ENCODE measurements around the gene UBALD2.

- TF ChIP-seq CTCF (conservative IDR thresholded peaks at IDR 0.05; ENCODE audit: low read length) (peak; percentile 62), EZH2phosphoT487 (IDR thresholded peaks at IDR 0.05; ENCODE audit: borderline replicate concordance, low read depth, low read length) (no peak)
Observed at GRCh38 chr17:76248013-76248782, 16.9 kb upstream of the UBALD2 start.
